HG02981 (cell line): Measurements from ENCODE around the gene LDLRAD3.

Experiments used
- ATAC-seq: cut with Tn5 transposase; IDR thresholded peaks from one replicate; pipeline ENCODE4 v1.9.1; 2021; ENCODE audit warnings: mild to moderate bottlenecking, moderate library complexity; ENCODE audit not compliant: unreplicated experiment

Gene LDLRAD3

DNA sequence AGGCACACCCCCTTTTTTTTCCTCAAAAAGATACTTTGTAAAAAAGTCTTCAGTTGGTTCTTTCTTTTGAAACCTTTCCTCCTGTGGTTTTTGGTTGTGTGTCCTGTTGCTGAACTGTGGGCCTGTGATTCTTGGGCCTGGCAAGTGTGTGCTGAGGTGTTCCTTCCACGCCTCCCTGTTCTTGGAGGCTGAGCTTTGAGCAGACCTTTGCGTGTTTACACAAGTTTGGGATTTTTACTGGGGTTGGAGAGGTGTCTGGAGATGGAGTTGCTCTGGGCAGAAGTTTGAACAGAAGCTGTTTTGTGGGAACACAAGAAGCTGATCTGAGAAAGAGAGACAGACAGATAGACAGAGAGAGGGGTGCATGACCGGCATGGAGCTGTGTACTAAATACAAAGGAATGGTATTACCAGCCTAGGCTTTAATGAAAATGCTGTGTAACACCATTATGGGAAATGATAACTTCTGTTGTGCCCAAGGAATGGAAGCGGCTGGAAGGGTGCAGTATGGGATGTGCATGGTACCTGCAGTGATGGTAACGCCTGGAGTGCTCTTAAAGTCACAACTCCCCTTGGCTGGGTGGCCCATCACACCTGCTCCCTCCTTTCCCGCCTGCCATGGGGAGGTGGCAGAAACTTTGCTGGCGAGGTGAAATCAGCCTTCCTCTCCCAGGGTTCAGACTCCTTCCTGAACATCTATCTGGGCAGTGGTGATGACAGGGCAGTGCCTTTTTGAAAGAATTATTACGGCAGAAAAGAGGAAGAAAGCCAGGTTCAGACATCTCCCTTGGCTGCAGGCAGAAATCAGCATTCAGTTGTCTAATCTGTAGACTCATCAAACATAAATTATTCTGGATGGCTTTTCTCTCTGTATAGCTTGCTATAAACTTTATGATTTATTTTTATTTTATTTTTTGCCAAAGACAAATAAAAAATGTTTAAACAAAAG is 70.4 kb downstream of the LDLRAD3 start:
- ATAC-seq = no peak

DNA sequence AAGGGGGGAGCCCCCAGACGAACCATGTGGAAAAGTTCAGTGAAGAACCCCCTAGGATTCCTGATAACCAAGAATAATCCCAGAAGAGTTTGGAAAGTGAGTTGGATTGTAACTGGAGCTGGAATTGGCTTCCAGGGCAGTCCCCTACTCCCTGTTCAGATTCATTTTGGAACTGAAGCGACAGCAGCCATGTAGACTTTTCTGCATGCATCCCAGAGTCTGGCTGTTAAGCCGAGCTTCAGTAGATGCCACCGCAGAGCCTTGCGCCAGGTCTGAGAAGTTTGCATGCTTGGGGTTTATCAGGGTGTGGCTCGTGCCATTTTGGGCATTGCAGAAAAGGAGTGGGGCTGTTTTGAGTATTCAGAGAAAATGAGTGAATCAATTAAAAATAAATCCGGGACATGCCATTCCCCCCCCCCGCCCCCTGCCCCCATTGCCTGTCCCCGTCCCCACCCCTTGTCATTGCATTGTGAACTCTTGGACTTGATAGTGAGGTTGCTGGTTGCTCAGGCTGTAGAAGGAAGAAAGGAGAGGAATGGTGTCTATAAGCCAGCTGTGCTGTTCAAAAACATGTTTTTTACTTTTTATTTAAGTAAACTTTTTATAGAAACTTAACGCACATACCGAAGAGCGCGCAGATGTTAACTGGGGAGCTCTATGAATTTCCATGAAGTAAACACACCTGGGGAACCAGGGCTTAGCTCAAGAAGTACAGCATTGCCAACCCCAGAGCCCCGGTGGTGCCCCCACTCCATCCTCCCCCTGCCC is 71.2 kb downstream of the LDLRAD3 start:
- no peak for ATAC-seq

DNA sequence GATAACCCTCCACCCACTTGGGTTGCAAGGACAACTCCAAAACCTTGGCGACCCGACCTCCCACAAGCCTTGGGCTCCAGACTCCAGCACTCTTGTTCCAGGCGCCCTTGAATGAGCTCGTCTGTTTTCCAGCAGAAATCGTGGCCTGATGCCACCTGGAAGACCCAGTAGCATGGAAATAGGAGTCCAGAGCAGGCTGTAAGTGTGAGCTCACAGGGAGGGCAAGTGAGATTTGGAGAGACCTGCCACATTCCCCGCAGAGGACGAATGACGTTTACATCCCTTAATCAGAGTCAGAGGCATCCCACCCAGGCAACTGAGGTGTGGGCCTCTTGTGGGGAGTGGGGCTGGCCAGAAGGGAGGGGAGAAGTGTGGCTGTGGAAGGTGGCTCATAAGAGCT is 71.9 kb downstream of the LDLRAD3 start:
- ATAC-seq = no peak

DNA sequence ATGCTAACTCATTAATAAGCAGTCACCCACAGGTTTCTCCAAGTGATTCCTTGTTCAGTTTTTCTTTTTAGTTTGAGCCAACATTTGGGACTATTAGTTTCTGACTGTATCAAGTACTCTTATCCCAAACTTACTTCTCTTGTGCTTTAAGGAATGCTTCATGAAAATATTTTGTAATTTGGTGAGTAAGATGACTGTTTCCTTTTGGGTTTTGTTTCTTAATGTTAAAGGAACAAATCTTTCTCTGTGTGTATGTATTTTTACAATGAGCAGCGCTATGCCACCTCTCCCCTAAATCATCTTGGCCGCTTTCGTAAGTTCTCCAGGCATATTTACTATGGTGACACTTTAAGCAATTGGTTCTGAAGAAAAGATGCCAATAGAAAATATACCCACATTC is 72.4 kb downstream of the LDLRAD3 start:
- no peak for ATAC-seq

DNA sequence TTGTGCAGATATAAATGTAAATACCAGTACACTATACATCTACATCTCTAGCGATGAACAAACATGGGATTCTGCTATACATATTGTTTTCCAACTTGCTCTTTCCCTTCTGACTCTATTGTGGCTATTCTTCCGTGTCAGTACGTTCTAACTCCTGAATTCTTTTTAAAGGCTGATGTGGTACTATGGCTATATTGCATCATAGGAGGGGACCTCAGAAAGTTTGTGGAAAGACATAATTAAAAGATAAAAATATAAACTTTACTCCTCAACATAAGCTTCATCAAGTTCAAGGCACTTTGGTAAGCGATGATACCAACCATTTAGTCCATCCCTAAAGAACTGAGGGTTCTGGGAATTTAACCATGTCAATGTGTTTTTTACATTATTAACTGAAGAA is 72.8 kb downstream of the LDLRAD3 start:
- no peak for ATAC-seq

DNA sequence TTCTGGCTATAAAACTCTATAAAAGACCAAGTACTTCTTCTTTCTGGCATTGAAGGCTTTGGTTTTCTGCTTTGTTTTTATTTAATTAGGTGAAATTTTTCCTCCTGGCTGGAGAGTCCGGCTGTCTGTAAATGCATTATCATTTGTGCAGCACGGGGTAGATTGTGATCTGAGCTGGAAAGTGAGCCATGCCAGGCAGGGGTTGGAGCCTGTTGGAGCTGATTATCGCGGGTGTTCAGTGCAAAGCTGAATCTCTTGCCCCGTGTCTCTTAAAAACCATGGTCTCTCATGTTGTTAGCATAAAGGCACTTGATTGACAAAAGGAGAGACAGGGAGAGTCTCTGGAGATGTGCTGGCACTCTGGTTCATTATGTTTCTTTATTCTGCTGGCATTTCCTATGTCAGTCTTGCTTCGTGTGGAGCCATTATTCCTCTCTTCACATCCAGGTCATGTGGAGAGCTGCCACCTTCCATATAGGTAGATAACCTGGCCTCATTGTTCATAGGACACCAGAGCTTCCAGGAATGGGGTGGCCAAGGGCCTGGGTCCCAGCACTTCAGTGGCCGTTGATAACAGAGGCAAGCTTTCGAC is 75.2 kb downstream of the LDLRAD3 start:
- no peak for ATAC-seq

DNA sequence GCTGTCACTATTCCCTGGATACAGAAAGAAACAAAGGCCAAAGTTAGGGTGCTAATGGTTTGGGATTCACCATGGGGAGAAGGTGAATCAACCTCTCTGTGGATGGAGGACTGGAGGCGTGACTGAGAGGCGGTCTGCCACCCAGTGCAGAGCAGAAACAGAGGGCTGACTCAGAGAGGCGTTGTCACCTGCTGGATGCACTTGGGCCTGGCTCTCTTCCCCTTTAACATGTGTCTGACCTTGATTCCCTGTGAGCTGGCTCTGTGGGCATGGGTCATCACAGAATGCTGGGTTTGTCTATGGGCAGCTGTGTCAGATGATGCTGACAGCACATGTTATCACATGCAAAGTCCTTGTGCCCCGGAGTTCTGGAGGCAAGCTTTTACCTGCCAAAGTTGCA is 75.9 kb downstream of the LDLRAD3 start:
- no peak for ATAC-seq

DNA sequence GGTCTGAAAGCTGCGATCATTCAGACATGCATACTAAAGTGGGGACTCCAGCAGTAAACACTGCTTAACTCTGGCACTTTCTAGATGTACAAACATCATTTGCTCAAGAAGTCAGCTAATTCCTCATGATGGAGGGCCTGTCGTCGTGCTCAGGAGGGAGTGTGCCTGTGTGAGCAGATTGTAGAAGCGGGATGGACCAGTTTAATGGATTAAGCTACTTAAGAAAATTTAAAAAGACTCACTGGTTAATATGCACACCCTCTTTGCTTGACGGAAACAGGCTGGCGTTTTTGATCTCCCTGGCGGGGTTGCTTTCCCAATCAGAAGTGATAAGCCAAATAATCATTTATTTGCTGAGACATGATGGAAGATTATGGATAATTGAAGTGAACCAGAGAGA is 79.0 kb downstream of the LDLRAD3 start:
- ATAC-seq = no peak

DNA sequence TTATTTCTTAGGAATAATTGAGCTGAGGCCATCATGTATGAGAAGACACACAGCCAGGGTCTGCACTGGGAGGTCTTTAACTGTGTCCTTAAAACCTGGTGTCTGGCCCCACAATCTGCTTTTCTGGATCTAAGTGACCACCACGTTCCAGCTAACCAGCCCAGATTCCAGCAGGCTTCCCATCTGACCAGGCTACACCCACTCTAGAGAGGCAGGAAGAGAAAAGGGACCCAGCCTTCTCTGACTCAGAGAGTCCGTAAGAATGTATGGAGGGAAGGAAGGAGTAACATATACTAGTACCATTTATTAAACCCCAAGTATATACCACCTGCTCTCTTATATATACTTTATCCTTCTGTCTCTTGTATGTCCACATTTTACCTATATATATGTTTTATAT is 80.1 kb downstream of the LDLRAD3 start:
- ATAC-seq = no peak

DNA sequence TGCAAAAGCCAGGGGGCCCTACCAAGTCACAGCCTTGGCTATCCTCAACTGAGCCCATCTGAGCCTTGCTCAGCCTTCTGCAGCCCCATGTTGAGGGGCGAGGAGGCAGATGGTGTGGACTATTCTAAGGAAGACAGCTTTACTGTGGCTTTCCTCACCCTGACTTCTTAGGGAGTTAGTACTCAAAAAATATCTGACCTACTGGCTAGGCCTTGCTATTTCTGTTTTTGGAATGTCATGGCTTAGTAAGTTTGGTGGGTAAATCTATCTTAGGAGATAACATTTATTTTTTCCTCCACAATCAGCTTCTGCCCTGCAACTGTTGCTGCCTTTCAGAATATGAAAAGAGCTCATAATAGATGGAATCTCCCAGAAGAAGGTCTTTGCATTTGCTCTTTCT is 80.9 kb downstream of the LDLRAD3 start:
- ATAC-seq = no peak

DNA sequence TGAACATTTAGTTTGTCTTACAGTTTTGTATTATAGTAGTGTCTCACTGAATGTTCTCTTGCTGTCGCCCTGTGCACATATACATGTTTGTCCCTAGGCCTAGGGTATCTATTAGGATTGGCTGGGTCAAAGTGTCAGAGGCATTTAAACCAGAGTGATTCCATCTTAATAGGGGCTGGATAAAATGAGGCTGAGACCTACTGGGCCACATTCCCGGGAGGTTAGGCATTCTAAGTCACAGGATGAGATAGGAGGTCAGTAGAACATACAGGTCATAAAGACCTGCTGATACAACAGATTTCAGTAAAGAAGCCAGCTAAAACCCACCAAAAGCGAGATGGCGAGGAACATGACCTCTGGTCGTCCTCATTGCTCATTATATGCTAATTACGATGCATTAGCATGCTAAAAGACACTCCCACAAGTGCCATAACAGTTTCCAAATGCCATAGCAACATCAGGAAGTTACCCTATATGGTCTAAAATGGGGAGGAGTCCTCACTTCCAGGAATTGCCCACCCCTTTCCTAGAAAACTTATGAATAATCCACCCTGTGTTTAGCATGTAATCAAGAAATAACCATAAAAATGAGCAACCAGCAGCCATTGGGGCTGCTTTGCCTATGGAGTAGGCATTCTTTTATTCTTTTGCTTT is 82.6 kb downstream of the LDLRAD3 start:
- ATAC-seq = no peak

DNA sequence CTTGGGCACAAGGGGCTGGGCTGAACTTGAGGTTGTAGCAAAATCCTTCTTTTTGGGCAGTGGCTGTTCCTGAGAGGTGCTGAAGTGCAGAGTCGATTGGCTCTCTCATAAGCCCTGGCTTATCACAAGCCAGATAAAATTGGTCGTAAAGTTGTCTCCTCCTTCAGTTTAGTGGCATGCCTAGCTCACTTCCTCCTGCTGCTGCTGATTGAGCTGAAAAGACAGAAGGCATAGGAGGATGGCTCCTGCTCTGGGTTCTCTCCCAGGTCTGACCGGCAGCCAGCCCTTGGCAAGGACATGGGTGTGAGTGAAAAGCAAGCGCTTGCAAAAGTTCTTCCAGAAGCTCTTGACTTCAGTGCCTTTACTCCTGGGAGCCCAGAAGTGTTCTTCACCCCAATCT is 83.9 kb downstream of the LDLRAD3 start:
- ATAC-seq = no peak

DNA sequence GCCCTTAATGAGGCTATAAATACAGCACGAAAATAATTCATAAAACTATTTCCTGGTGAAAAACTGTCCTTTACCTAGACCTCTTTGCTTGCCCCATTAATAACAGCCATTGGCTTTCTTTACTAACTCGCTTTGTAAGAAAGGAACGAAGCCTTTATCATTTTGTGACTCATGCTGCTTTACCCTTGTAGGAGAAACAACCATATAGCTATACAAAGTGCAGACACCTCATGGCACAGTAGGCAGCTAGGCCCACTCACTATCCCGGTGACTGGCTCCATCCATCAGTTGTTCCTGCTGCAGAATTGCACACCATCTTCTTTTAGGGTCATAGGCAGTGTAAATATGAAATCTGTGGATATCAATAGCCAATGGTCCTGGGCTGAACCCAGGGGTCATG is 85.8 kb downstream of the LDLRAD3 start:
- no peak for ATAC-seq

DNA sequence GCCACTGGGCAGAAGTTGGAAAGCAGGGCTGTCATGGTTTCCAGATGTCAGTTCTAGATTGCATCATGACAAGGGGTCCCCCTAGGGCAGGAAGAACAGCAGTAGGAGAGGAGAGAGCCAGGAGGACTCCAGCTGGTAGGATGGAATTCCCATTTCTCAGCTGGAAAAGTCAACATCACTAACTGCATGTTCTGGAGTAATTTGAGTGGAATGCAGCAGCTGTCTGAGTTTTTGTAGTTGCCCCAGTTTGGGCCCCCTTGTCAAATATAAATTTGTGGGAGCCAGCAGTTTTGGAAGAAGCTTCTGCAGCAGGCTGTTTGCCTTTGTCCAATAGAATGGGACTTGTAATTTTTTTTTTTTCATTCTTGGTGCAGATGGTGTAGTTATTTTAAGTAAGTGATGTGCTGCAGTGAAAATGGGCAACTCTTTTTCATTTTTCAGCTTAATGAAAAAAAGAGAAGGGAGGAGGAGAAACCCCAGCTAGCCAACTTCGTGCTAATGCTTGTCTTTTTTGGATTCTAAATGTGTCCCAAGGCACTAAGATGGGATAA is 86.9 kb downstream of the LDLRAD3 start:
- no peak for ATAC-seq

DNA sequence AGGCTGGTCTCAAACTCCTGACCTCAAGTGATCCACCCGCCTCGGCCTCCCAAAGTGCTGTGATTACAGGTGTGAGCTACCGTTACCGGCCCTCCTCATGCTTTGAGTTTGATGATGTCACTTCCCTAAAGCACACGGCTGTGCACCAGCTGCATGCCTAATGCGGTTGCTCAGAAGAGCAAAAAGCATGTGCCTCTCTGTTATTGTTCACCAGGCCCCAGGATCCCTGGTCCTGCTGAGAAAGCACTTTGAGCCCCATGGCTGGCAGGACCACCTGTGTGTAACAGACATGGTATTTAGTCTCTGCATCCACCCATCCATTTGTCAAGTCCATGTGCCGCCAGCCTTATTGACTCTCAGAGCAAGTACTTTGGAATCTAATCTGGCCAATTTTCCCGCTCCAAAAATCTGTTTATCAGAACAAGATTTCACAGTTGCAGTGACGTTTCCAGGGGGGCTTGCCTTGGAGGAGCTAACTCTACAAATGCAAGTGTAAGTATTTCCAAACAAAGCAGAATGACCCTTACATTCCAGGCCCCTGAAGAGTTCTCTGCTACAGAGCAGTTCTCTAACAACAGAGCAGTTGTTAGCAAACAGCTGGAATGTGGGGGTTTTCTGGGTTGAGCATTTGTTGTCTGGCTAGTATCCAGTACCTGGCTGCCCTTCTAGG is 89.4 kb downstream of the LDLRAD3 start:
- ATAC-seq = no peak

DNA sequence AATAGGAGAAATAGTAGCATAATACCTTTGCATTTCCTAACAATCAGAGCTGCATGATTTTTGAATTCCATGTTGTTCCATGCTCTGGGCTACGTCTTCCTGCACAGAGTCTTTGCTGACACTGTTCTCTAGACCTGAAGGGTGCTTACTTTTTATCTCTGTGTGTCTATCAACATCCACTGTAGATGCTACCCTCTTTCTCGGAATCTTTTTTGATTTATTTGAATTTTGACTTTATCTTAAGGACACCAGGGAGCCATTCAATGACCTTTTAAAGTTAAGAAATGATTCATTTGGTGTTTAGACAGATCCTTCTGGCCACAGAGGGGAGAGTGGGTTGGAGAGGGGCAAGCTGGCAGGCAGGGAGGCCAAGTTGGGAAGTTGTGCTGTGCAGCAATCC is 90.1 kb downstream of the LDLRAD3 start:
- ATAC-seq = no peak

DNA sequence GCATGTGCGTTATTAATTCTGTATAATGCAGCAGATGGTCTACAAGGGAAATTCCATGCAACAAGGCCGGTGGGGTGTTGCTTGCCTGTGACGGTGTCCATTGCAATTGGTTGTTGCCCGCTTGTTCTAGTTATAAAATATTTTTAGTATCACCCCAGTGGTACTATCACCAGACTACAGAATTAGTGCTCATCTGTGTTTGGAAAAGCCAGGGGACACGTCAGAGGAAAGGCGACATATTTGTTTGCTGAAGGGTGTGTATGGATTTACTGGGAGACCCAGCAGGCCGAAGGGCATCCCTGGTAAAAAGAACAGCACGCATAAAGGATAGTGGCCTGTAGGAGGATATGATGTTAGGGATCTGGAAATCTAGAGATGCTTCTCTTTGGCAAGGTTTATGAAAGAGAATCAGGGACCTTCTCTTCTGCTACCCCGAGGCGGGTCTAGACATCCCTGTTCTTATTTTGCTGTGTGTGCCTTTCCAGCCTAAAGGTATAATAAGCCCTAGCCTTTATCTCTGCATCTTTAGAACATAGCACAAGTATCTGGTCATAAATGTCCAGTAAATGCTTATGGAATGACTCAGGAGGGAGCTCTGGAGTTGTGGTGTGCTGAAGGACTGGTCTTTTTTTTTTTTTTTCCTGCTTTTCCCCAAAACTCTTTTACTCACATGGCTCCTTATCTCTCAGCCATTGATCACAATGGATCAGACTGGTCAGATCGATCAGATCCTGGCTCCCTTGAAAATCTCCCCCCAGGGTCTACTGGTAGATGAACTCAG is 90.9 kb downstream of the LDLRAD3 start:
- no peak for ATAC-seq

DNA sequence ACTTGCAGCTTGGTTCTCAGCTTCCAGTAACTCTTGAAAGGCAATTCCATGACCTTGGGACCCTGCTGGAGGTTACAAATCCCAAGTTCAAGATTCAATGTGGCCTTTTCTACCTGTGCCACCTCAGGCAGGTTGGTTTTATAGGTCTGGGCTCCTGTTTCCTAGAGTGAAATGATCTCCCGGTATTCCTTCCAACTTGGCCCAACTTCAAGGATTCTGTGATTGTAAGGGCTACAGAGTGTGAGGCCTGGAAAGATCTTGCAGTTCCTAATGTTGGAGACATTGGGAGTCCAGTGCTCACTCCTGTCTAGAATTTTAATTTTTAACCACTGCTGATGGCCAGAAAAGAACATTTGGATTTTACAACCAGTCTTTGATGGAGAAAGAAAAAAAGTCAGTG is 91.6 kb downstream of the LDLRAD3 start:
- ATAC-seq = no peak

DNA sequence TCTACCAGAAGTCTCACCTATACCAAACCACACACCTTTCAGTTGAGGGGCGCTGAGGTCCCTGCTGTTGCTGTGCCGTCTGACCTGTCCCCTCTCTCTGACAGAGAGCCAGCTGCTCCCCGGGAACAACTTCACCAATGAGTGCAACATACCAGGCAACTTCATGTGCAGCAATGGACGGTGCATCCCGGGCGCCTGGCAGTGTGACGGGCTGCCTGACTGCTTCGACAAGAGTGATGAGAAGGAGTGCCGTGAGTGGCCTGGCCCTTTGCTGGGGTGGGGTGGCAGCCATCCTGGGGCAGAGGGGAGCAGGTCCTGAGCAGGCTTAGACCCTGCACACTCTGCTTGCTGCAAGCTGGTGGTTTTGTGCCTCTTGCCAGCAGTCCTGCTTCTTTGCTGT is 92.1 kb downstream of the LDLRAD3 start:
- ATAC-seq = no peak

DNA sequence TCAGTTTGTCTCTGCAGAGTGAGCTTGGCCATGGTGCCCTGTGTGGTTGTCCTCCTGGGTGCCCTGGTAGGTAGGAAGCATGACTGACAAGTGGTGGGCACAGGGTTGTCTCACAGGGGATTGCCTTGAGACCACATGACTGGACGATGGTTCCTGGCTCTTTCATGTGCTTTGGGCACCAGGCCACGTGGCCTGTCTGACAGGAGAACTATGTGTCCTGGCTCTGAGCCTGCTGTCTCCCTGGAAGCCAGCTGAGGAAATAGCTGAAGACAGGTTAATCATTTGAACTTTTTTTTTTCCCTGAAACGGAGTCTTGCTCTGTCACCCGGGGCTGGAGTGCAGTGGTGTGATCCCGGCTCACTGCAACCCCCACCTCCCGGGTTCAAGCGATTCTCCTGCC is 93.2 kb downstream of the LDLRAD3 start:
- ATAC-seq = no peak
